Activated effector memory CD4-positive, alpha-beta T cell treated with anti-CD3 and anti-CD28 coated beads, Interleukin-2, amount 50 U/mL, for 16 hours (primary cell): Measurements from ENCODE around the gene ARRDC2.
"Not testable (repeated sequence)": the region's sequence is repeated elsewhere in the genome, so short reads cannot be mapped to it uniquely, and the experiment has no call there.

Experiments
- DNase-seq: peaks from one replicate; pipeline ENCODE4 v3.0.0-alpha.2; 2020

The ARRDC2 gene

GRCh38 chr19:17993076-17993813, 14.7 kb upstream of the ARRDC2 start:
- no peak for DNase-seq

- DNase-seq, result peak; percentile 96
These were observed 11.1 kb upstream of the ARRDC2 start for GRCh38 chr19:17996826-17997316.

- DNase-seq, result no peak
These were observed 9.8 kb upstream of the ARRDC2 start for GRCh38 chr19:17997969-17998826.

- DNase-seq, result no peak
These were observed 9.2 kb upstream of the ARRDC2 start for GRCh38 chr19:17998827-17999150.

GRCh38 chr19:17999684-18000479, 8.1 kb upstream of the ARRDC2 start:
- no peak for DNase-seq

- no peak for DNase-seq
These were observed 7.5 kb upstream of the ARRDC2 start for GRCh38 chr19:18000480-18000914.

GRCh38 chr19:18000915-18001776, 6.8 kb upstream of the ARRDC2 start:
- DNase-seq, result peak; percentile 96

- DNase-seq, result no peak
These were observed 6.1 kb upstream of the ARRDC2 start for GRCh38 chr19:18001777-18002345.

GRCh38 chr19:18002347-18002850, 5.6 kb upstream of the ARRDC2 start:
- peak; percentile 75 for DNase-seq

GRCh38 chr19:18005750-18006149, 2.2 kb upstream of the ARRDC2 start:
- not testable (repeated sequence) for DNase-seq

GRCh38 chr19:18007044-18007916, 690 bp upstream of the ARRDC2 start:
- DNase-seq, result peak; percentile 93

- DNase-seq, result no peak
These were observed 844 bp downstream of the ARRDC2 start for GRCh38 chr19:18008814-18009213.

- DNase-seq, result no peak
These were observed 1.6 kb downstream of the ARRDC2 start for GRCh38 chr19:18009412-18010066.

GRCh38 chr19:18010149-18010548, 2.2 kb downstream of the ARRDC2 start:
- DNase-seq, result no peak

GRCh38 chr19:18013210-18014111, 5.5 kb downstream of the ARRDC2 start:
- DNase-seq, result no peak

GRCh38 chr19:18014197-18014596, 6.2 kb downstream of the ARRDC2 start:
- DNase-seq, result no peak

GRCh38 chr19:18016209-18016910, 8.4 kb downstream of the ARRDC2 start:
- DNase-seq, result no peak
